NB4 (cell line): ENCODE data around the gene CYFIP2.
A peak's percentile ranks its signal among the peaks of the same experiment; 100 is the strongest.

Source experiments
- DNase-seq: peaks from one replicate; pipeline ENCODE4 v3.0.0; 2010; ENCODE audit warnings: low read depth
- H3K4me3 ChIP-seq: one replicate; pipeline ENCODE4 v1.5.1; 2011; ENCODE audit warnings: mild to moderate bottlenecking, low read depth, low read length, moderate library complexity
- CTCF ChIP-seq: IDR thresholded peaks from one replicate; pipeline ENCODE4 v1.5.1; 2012; ENCODE audit warnings: low read depth, low read length
- MAX ChIP-seq: IDR thresholded peaks from 2 replicates; pipeline ENCODE4 v1.6.1; 2011; ENCODE audit warnings: low read depth, low read length
- MYC ChIP-seq: IDR thresholded peaks from 2 replicates; pipeline ENCODE4 v1.6.1; 2011; ENCODE audit warnings: low read depth, low read length
- POLR2A ChIP-seq: IDR thresholded peaks from 2 replicates; pipeline ENCODE4 v1.6.1; 2011; ENCODE audit warnings: mild to moderate bottlenecking; ENCODE audit not compliant: insufficient read length; ENCODE audit errors: extremely low read depth

The CYFIP2 gene

GRCh38 chr5:157348049-157348400 lies 82.1 kb downstream of the CYFIP2 start:
- H3K4me3 ChIP-seq = no peak overlapping the region
- no peak for DNase-seq
- TF ChIP-seq CTCF (no peak), MYC (no peak), MAX (no peak), POLR2A (no peak)

- no peak overlapping the region for H3K4me3 ChIP-seq
- DNase-seq = no peak
Measured at GRCh38 chr5:157350939-157351801, 85.2 kb downstream of the CYFIP2 start.

GRCh38 chr5:157351802-157352092 lies 85.8 kb downstream of the CYFIP2 start:
- H3K4me3 ChIP-seq = no peak overlapping the region
- TF ChIP-seq MYC = no peak
- no peak for DNase-seq

More at GRCh38 chr5:157350939-157351801, 85.2 kb downstream of the CYFIP2 start:
- TF ChIP-seq POLR2A = no peak
- no peak for TF ChIP-seq MAX
- no peak for TF ChIP-seq CTCF
- TF ChIP-seq MYC = no peak

- H3K4me3 ChIP-seq = no peak overlapping the region
- TF ChIP-seq CTCF (no peak), POLR2A (no peak), MYC (no peak), MAX (no peak)
- DNase-seq = no peak
Measured at GRCh38 chr5:157352756-157353340, 86.9 kb downstream of the CYFIP2 start.

GRCh38 chr5:157354800-157355199 lies 88.9 kb downstream of the CYFIP2 start:
- peak; percentile 43 for TF ChIP-seq CTCF
- no peak for TF ChIP-seq MAX
- TF ChIP-seq POLR2A = no peak
- TF ChIP-seq MYC = no peak
- no peak overlapping the region for H3K4me3 ChIP-seq
- DNase-seq = peak; percentile 5

GRCh38 chr5:157356576-157356975 lies 90.7 kb downstream of the CYFIP2 start:
- H3K4me3 ChIP-seq = no peak overlapping the region
- TF ChIP-seq MAX (no peak), POLR2A (no peak), CTCF (no peak), MYC (no peak)

More at GRCh38 chr5:157356576-157356975, 90.7 kb downstream of the CYFIP2 start:
- no peak for DNase-seq
